Measurements from ENCODE around the gene TSEN2.

TSEN2 gene

GRCh38 chr3:12483410-12483809, 870 bp upstream of the TSEN2 start:
- TF ChIP-seq, protein P1, sequence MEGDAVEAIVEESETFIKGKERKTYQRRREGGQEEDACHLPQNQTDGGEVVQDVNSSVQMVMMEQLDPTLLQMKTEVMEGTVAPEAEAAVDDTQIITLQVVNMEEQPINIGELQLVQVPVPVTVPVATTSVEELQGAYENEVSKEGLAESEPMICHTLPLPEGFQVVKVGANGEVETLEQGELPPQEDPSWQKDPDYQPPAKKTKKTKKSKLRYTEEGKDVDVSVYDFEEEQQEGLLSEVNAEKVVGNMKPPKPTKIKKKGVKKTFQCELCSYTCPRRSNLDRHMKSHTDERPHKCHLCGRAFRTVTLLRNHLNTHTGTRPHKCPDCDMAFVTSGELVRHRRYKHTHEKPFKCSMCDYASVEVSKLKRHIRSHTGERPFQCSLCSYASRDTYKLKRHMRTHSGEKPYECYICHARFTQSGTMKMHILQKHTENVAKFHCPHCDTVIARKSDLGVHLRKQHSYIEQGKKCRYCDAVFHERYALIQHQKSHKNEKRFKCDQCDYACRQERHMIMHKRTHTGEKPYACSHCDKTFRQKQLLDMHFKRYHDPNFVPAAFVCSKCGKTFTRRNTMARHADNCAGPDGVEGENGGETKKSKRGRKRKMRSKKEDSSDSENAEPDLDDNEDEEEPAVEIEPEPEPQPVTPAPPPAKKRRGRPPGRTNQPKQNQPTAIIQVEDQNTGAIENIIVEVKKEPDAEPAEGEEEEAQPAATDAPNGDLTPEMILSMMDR (conservative IDR thresholded peaks at IDR 0.05; ENCODE audit: low read length), result no peak
- DNase-seq (ENCODE audit: low read depth), result no peak
- H3K4me3 ChIP-seq (ENCODE audit: low read length), result no peak overlapping the region; the same call in 1 of the 2 replicates

DNA sequence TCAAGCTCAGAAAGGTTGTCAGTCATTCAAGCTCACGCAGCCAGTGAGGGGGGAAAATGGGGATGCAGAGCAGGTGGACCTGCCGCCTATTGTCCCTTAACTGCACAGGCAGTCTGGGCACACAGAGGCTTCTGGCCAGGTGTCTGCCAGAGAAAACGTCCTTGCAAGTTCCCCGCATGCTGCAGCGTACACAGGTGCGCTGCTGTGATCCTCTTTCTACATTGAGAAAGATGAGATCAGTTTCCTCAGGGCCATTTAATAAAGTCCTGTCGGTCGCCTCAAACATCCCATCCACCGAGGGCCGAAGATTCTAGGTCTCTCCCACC, 445 bp upstream of the TSEN2 start:
- TF ChIP-seq, protein P1 (conservative IDR thresholded peaks at IDR 0.05; ENCODE audit: low read length), result no peak
- DNase-seq (ENCODE audit: low read depth), result no peak
- peak overlapping the region; percentile 68 for H3K4me3 ChIP-seq (ENCODE audit: low read length)

DNA sequence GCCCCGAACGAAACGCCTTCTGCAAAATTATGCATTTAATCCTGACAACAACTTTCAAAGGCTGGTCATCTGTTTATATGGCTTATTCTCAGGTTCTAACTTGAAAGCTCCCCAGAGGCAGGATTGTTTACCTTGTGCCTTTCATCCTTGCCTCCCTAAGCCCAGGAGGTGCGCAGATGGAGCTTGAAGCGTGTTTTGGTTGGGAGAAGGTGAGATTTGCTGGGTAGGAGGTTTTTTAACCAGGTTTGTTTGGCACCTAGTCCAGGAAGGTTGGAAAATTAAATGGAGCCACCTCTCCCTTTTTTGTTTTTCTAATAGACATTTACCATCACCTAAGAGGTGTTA, 675 bp downstream of the TSEN2 start:
- no peak for DNase-seq (ENCODE audit: low read depth)
- H3K4me3 ChIP-seq (ENCODE audit: low read length), result peak overlapping the region; percentile 91
- TF ChIP-seq, protein P1 (conservative IDR thresholded peaks at IDR 0.05; ENCODE audit: low read length), result no peak

GRCh38 chr3:12486001-12486400, 1.7 kb downstream of the TSEN2 start:
- H3K4me3 ChIP-seq (ENCODE audit: low read length), result no peak overlapping the region
- TF ChIP-seq, protein P1 (conservative IDR thresholded peaks at IDR 0.05; ENCODE audit: low read length), result no peak
- no peak for DNase-seq (ENCODE audit: low read depth)

GRCh38 chr3:12486916-12487315, 2.6 kb downstream of the TSEN2 start:
- TF ChIP-seq, protein P1 (conservative IDR thresholded peaks at IDR 0.05; ENCODE audit: low read length), result no peak
- H3K4me3 ChIP-seq (ENCODE audit: low read length), result no peak overlapping the region
- DNase-seq (ENCODE audit: low read depth), result no peak

DNA sequence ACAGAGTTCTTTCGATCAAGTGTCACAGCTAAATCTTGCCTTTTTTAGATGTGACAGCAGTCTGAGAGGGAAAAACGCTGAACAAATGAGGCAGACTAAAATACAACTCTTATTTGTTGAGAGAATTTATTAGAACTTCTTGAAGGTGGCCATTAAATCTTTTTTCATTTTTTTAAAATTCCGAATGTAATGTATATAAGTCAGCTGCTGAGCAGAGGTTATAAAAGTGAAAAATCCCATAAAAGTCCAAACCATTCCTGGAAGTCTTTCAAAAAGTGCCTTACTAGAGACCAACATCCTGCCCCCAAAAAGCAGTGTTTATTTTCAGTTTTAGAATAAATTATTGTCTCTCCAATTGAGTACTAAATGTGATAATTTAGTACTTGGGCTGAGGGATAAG, 3.1 kb downstream of the TSEN2 start:
- TF ChIP-seq, protein P1 (conservative IDR thresholded peaks at IDR 0.05; ENCODE audit: low read length), result no peak
- no peak overlapping the region for H3K4me3 ChIP-seq (ENCODE audit: low read length)
- DNase-seq (ENCODE audit: low read depth), result no peak

GRCh38 chr3:12487786-12488185, 3.5 kb downstream of the TSEN2 start:
- no peak overlapping the region for H3K4me3 ChIP-seq (ENCODE audit: low read length)
- DNase-seq (ENCODE audit: low read depth), result no peak
- TF ChIP-seq, protein P1 (conservative IDR thresholded peaks at IDR 0.05; ENCODE audit: low read length), result no peak
